Measurements from ENCODE around the gene HAGH.

- TF ChIP-seq POLR2A (IDR thresholded peaks at IDR 0.05) = no peak
- TF ChIP-seq CTCF (IDR thresholded peaks at IDR 0.05) = peak in 1 of 12 donors; percentile 14
Observed at GRCh38 chr16:1773703-1774447, 52.8 kb downstream of the HAGH start.
